Body of pancreas (tissue), 4 donors: ENCODE results near the gene UST. TPM values are rescaled to one million over a fixed set of nuclear protein-coding genes. Genes with fewer than 3 reads are reported as not detected.
"Not testable (repeated sequence)": the region's sequence is repeated elsewhere in the genome, so short reads cannot be mapped to it uniquely, and the experiment has no call there.

ENCODE experiments used
- ATAC-seq: fragments of 150-250 bp; one replicate; pipeline ENCODE4 v1.9.1; 2016
- DNase-seq, 4 donors: peaks; one replicate each; pipeline ENCODE4 v3.0.0-alpha.2; 2019
- H3K27ac ChIP-seq, 4 donors: fragments of 200-600 bp; sonication (generic); 1 replicate in 3 of 4; 2 replicates in 1 of 4; pipeline versions ENCODE4 v1.5.1 to v1.6.1; 2016 to 2019; ENCODE audit warnings: mild to moderate bottlenecking in 1 of 4, mixed read lengths in 1 of 4, moderate library complexity in 1 of 4
- H3K27me3 ChIP-seq, 2 donors: fragments of 200-600 bp; sonication (generic); one replicate each; pipeline ENCODE4 v1.6.0; 2016; ENCODE audit warnings: mild to moderate bottlenecking in 1 of 2
- H3K36me3 ChIP-seq, 2 donors: fragments of 200-600 bp; sonication (generic); replicated peaks in 1 of 2; 2 replicates each; pipeline ENCODE4 v1.5.1; 2016; ENCODE audit warnings: low read depth in 2 of 2; ENCODE audit not compliant: insufficient read depth in 1 of 2
- H3K4me1 ChIP-seq: fragments of 200-600 bp; sonication (generic); one replicate; pipeline ENCODE4 v1.6.0; 2016
- H3K4me3 ChIP-seq, 2 donors: fragments of 200-600 bp; sonication (generic); 1 replicate in 1 of 2; 2 replicates in 1 of 2; pipeline ENCODE4 v1.5.1; 2016 to 2019
- H3K9me3 ChIP-seq, 3 donors: fragments of 200-600 bp; sonication (generic); 1 replicate in 2 of 3; 2 replicates in 1 of 3; pipeline ENCODE4 v1.5.1; 2016
- CTCF ChIP-seq, 7 experiments: fragments of 450-650 bp in 4 of 7; fragments of 200-600 bp in 3 of 7; sonication (generic) in 3 of 7; IDR thresholded peaks; one replicate each; pipeline ENCODE4 v1.5.1; 2016 to 2019; ENCODE audit warnings: antibody characterized with exemption in 7 of 7
- POLR2A ChIP-seq, 3 donors: fragments of 450-650 bp; IDR thresholded peaks; one replicate each; pipeline ENCODE4 v1.6.1; 2016; ENCODE audit warnings: antibody characterized with exemption in 3 of 3, mild to moderate bottlenecking in 2 of 3
- WGBS, 2 donors: methylation state at CpG; one replicate each; pipeline ENCODE4 v1.1.5; 2017; 5-methylcytosine and 5-hydroxymethylcytosine counted together
- intact Hi-C: fragments of 100-400 bp; cut with DNase I; formaldehyde crosslinking; loops from one replicate; pipeline ENCODE4 v1.15.1; 2023
- total RNA-seq, 2 donors: library from RNA; depleted of rRNA; stranded (reverse); fragments of >200 nt; gene quantifications; one replicate each; pipeline ENCODE4 v1.1.0, GENCODE V29; 2016

UST gene
- total RNA-seq, 2 donors from 2014 or later, result 11.4 to 28.3 TPM

- DNase-seq (no peak), ATAC-seq (no peak)
- 78 to 91% methylated on average over 7 of the region's 7 CpGs for WGBS, 2 donors
- Histone ChIP-seq H3K36me3 (no peaks in the 10 kb centered on the region), H3K9me3 (no peaks in the 10 kb centered on the region), H3K27ac (no peak overlapping the region), H3K27me3 (no peaks in the 10 kb centered on the region), H3K4me3 (no peak overlapping the region), H3K4me1 (peaks cover 7% of the 10 kb centered on the region)
- no peak for TF ChIP-seq POLR2A (IDR thresholded peaks at IDR 0.05)
- TF ChIP-seq CTCF (IDR thresholded peaks at IDR 0.05), result no peak
- intact Hi-C loops, result no loop called here
Observed at GRCh38 chr6:149003560-149003959, 256.7 kb downstream of the UST start.

GRCh38 chr6:149004664-149005063 lies 257.8 kb downstream of the UST start:
- intact Hi-C loops, result no loop called here
- Histone ChIP-seq H3K27me3 (no peaks in the 10 kb centered on the region), H3K27ac (no peak overlapping the region), H3K9me3 (no peaks in the 10 kb centered on the region), H3K4me3 (no peak overlapping the region), H3K4me1 (peaks cover 3% of the 10 kb centered on the region), H3K36me3 (no peaks in the 10 kb centered on the region)
- 94 to 97% methylated on average over 4 of the region's 4 CpGs for WGBS, 2 donors
- no peak for ATAC-seq
- TF ChIP-seq POLR2A (IDR thresholded peaks at IDR 0.05) (no peak), CTCF (IDR thresholded peaks at IDR 0.05) (no peak)
- DNase-seq, result no peak

- intact Hi-C loops, result not testable (repeated sequence)
Observed at GRCh38 chr6:149006236-149006635, 259.4 kb downstream of the UST start.

GRCh38 chr6:149006671-149007070 lies 259.8 kb downstream of the UST start:
- no peak overlapping the region for H3K27ac ChIP-seq
- TF ChIP-seq POLR2A (IDR thresholded peaks at IDR 0.05) (no peak), CTCF (IDR thresholded peaks at IDR 0.05) (no peak)
- intact Hi-C loops, result no loop called here
- ATAC-seq, result no peak
- no peak overlapping the region for H3K4me3 ChIP-seq
- no peaks in the 10 kb centered on the region for H3K36me3 ChIP-seq
- no peaks in the 10 kb centered on the region for H3K4me1 ChIP-seq
- no peaks in the 10 kb centered on the region for H3K9me3 ChIP-seq
- 70 to 88% methylated on average over 3 of the region's 3 CpGs for WGBS, 2 donors
- H3K27me3 ChIP-seq, result no peaks in the 10 kb centered on the region
- DNase-seq, result no peak

More at GRCh38 chr6:149006236-149006635, 259.4 kb downstream of the UST start:
- H3K27me3 ChIP-seq, H3K9me3 ChIP-seq, DNase-seq, H3K4me1 ChIP-seq, H3K36me3 ChIP-seq, H3K4me3 ChIP-seq, ATAC-seq, H3K27ac ChIP-seq: not testable (repeated sequence)
- WGBS, 2 donors, result 89 to 100% methylated on average over 1 of the region's 1 CpG

GRCh38 chr6:149007846-149008245 lies 261.0 kb downstream of the UST start:
- Histone ChIP-seq H3K27ac (no peak overlapping the region), H3K36me3 (no peaks in the 10 kb centered on the region), H3K4me1 (no peaks in the 10 kb centered on the region), H3K4me3 (no peak overlapping the region), H3K27me3 (no peaks in the 10 kb centered on the region), H3K9me3 (no peaks in the 10 kb centered on the region)
- WGBS, 2 donors, result 23 to 45% methylated on average over 2 of the region's 2 CpGs
- TF ChIP-seq POLR2A (IDR thresholded peaks at IDR 0.05), result no peak
- TF ChIP-seq CTCF (IDR thresholded peaks at IDR 0.05), result no peak
- intact Hi-C loops, result no loop called here
- ATAC-seq (no peak), DNase-seq (no peak)
